ENCODE results near the gene UBE2S.

The UBE2S gene

GRCh38 chr19:55368701-55369563, 38.7 kb downstream of the UBE2S start:
- Mint-ChIP-seq H3K4me1 (peaks cover 9% of the 10 kb centered on the region), H3K9me3 (no peaks in the 10 kb centered on the region), H3K4me3 (no peak overlapping the region), H3K36me3 (peaks cover 4% of the 10 kb centered on the region), H3K27me3 (peaks cover 25% of the 10 kb centered on the region), H3K27ac (no peak overlapping the region)

- Mint-ChIP-seq H3K4me3 (no peak overlapping the region), H3K36me3 (peaks cover 4% of the 10 kb centered on the region), H3K4me1 (peaks cover 4% of the 10 kb centered on the region), H3K27me3 (peaks cover 20% of the 10 kb centered on the region), H3K27ac (no peak overlapping the region), H3K9me3 (no peaks in the 10 kb centered on the region)
Measured at GRCh38 chr19:55368106-55368505, 39.5 kb downstream of the UBE2S start.

GRCh38 chr19:55366790-55367189, 40.8 kb downstream of the UBE2S start:
- H3K27me3 Mint-ChIP-seq = peaks cover 16% of the 10 kb centered on the region
- H3K9me3 Mint-ChIP-seq = no peaks in the 10 kb centered on the region
- H3K27ac Mint-ChIP-seq = no peak overlapping the region
- peaks cover 4% of the 10 kb centered on the region for H3K36me3 Mint-ChIP-seq
- H3K4me1 Mint-ChIP-seq = peaks cover 4% of the 10 kb centered on the region
- H3K4me3 Mint-ChIP-seq = no peak overlapping the region

GRCh38 chr19:55365964-55366363, 41.6 kb downstream of the UBE2S start:
- no peaks in the 10 kb centered on the region for H3K9me3 Mint-ChIP-seq
- H3K27ac Mint-ChIP-seq = peak overlapping the region; percentile 30
- peaks cover 9% of the 10 kb centered on the region for H3K27me3 Mint-ChIP-seq
- peaks cover 2% of the 10 kb centered on the region for H3K36me3 Mint-ChIP-seq
- H3K4me1 Mint-ChIP-seq = peaks cover 4% of the 10 kb centered on the region
- H3K4me3 Mint-ChIP-seq = no peak overlapping the region

- no peaks in the 10 kb centered on the region for H3K36me3 Mint-ChIP-seq
- H3K4me3 Mint-ChIP-seq = no peak overlapping the region
- H3K27ac Mint-ChIP-seq = no peak overlapping the region
- H3K4me1 Mint-ChIP-seq = peaks cover 4% of the 10 kb centered on the region
- peaks cover 6% of the 10 kb centered on the region for H3K27me3 Mint-ChIP-seq
- H3K9me3 Mint-ChIP-seq = no peaks in the 10 kb centered on the region
Measured at GRCh38 chr19:55365245-55365644, 42.3 kb downstream of the UBE2S start.

- Mint-ChIP-seq H3K27ac (no peak within 1 kb of the TSS), H3K4me1 (no peaks in the 10 kb centered on the region)
Measured at GRCh38 chr19:55362990-55363716, 44.4 kb downstream of the UBE2S start, which contains the start of gene GARIN5B. TSS of gene GARIN5B (minus strand) at chr19:55363260. CDS start at chr19:55363066, 194 bp downstream.

GRCh38 chr19:55362174-55362989, 45.2 kb downstream of the UBE2S start:
- Mint-ChIP-seq H3K27me3 (peaks cover 1% of the 10 kb centered on the region), H3K9me3 (no peaks in the 10 kb centered on the region), H3K4me3 (no peak overlapping the region), H3K36me3 (no peaks in the 10 kb centered on the region), H3K27ac (no peak overlapping the region), H3K4me1 (no peaks in the 10 kb centered on the region)

More at GRCh38 chr19:55362990-55363716, 44.4 kb downstream of the UBE2S start, which contains the start of gene GARIN5B:
- Mint-ChIP-seq H3K9me3 (no peaks in the 10 kb centered on the region), H3K4me3 (no peak within 1 kb of the TSS), H3K36me3 (no peaks in the 10 kb centered on the region), H3K27me3 (peaks cover 4% of the 10 kb centered on the region)

- Mint-ChIP-seq H3K4me3 (no peak overlapping the region), H3K9me3 (no peaks in the 10 kb centered on the region), H3K27ac (no peak overlapping the region), H3K4me1 (no peaks in the 10 kb centered on the region), H3K27me3 (no peaks in the 10 kb centered on the region), H3K36me3 (no peaks in the 10 kb centered on the region)
Measured at GRCh38 chr19:55360902-55361301, 46.7 kb downstream of the UBE2S start.

GRCh38 chr19:55358943-55359908, 48.4 kb downstream of the UBE2S start:
- peaks cover 3% of the 10 kb centered on the region for H3K27me3 Mint-ChIP-seq
- no peak overlapping the region for H3K27ac Mint-ChIP-seq
- no peak overlapping the region for H3K4me3 Mint-ChIP-seq
- H3K36me3 Mint-ChIP-seq = no peaks in the 10 kb centered on the region
- no peaks in the 10 kb centered on the region for H3K9me3 Mint-ChIP-seq
- H3K4me1 Mint-ChIP-seq = peaks cover under 1% of the 10 kb centered on the region

GRCh38 chr19:55358493-55358892, 49.1 kb downstream of the UBE2S start:
- Mint-ChIP-seq H3K9me3 (no peaks in the 10 kb centered on the region), H3K4me1 (peaks cover 5% of the 10 kb centered on the region), H3K27me3 (peaks cover 6% of the 10 kb centered on the region), H3K36me3 (no peaks in the 10 kb centered on the region), H3K27ac (no peak overlapping the region), H3K4me3 (no peak overlapping the region)

GRCh38 chr19:55355213-55355821, 52.3 kb downstream of the UBE2S start:
- no peaks in the 10 kb centered on the region for H3K36me3 Mint-ChIP-seq
- H3K27me3 Mint-ChIP-seq = peaks cover 25% of the 10 kb centered on the region
- H3K9me3 Mint-ChIP-seq = no peaks in the 10 kb centered on the region
- H3K27ac Mint-ChIP-seq = no peak overlapping the region
- no peak overlapping the region for H3K4me3 Mint-ChIP-seq
- peaks cover 17% of the 10 kb centered on the region for H3K4me1 Mint-ChIP-seq

GRCh38 chr19:55354698-55355212, 52.8 kb downstream of the UBE2S start, which contains the start of gene COX6B2:
TSS of gene COX6B2 (minus strand) at chr19:55354719. CDS start at chr19:55354521, 198 bp downstream.
- Mint-ChIP-seq H3K4me1 (peaks cover 17% of the 10 kb centered on the region), H3K27ac (no peak within 1 kb of the TSS), H3K27me3 (peaks cover 25% of the 10 kb centered on the region)

GRCh38 chr19:55353803-55354697, 53.5 kb downstream of the UBE2S start:
- no peak overlapping the region for H3K27ac Mint-ChIP-seq
- H3K9me3 Mint-ChIP-seq = no peaks in the 10 kb centered on the region
- peak overlapping the region; percentile 82 for H3K4me3 Mint-ChIP-seq
- H3K27me3 Mint-ChIP-seq = peaks cover 25% of the 10 kb centered on the region
- no peaks in the 10 kb centered on the region for H3K36me3 Mint-ChIP-seq
- peaks cover 17% of the 10 kb centered on the region for H3K4me1 Mint-ChIP-seq

More at GRCh38 chr19:55354698-55355212, 52.8 kb downstream of the UBE2S start, which contains the start of gene COX6B2:
- Mint-ChIP-seq H3K4me3 (peak within 1 kb of the TSS; percentile 82), H3K9me3 (no peaks in the 10 kb centered on the region), H3K36me3 (no peaks in the 10 kb centered on the region)

All from activated naive CD4-positive, alpha-beta T cell treated with anti-CD3 and anti-CD28 coated beads, Interleukin-2, amount 50 U/mL, for 24 hours (primary cell).